Prostate gland (tissue), 2 donors: Measurements from ENCODE around the gene KCNQ5. TPM values are rescaled to one million over a fixed set of nuclear protein-coding genes. Genes with fewer than 3 reads are reported as not detected.

Experiments used
- DNase-seq: peaks from one replicate; pipeline ENCODE4 v3.0.0-alpha.2; 2019; ENCODE audit warnings: low spot score
- H3K27ac ChIP-seq, 2 donors: fragments of 200-600 bp; sonication (generic); 2 replicates each; pipeline ENCODE4 v1.5.1; 2017 to 2019
- H3K27me3 ChIP-seq: fragments of 200-600 bp; sonication (generic); replicated peaks from 2 replicates; pipeline ENCODE4 v1.5.1; 2019; ENCODE audit not compliant: insufficient read depth
- H3K36me3 ChIP-seq, 2 donors: fragments of 200-600 bp; sonication (generic); 1 replicate in 1 of 2; 2 replicates in 1 of 2; pipeline versions ENCODE4 v1.5.1 to v1.8.1; 2017 to 2019
- H3K4me1 ChIP-seq: fragments of 200-600 bp; sonication (generic); replicated peaks from 2 replicates; pipeline ENCODE4 v1.5.1; 2019
- H3K4me3 ChIP-seq, 2 donors: fragments of 200-600 bp; sonication (generic); 2 replicates each; pipeline ENCODE4 v1.5.1; 2017 to 2019
- H3K9me3 ChIP-seq: fragments of 200-600 bp; sonication (generic); 2 replicates; pipeline ENCODE4 v1.5.1; 2017
- POLR2A ChIP-seq: fragments of 450-650 bp; IDR thresholded peaks from one replicate; pipeline ENCODE4 v1.6.1; 2016; ENCODE audit warnings: antibody characterized with exemption, mild to moderate bottlenecking
- POLR2AphosphoS5 ChIP-seq: sonication (generic); formaldehyde crosslinking; IDR thresholded peaks from one replicate; pipeline ENCODE4 v1.6.1; 2017; ENCODE audit warnings: antibody characterized with exemption
- WGBS: methylation state at CpG from one replicate; pipeline ENCODE4 v1.1.5; 2018; 5-methylcytosine and 5-hydroxymethylcytosine counted together
- intact Hi-C: fragments of 100-400 bp; cut with DNase I; formaldehyde crosslinking; loops from one replicate; pipeline ENCODE4 v1.14.2; 2022
- total RNA-seq, 2 donors: library from RNA; depleted of rRNA; stranded (reverse); fragments of >200 nt; gene quantifications; one replicate each; pipeline ENCODE4 v1.1.0, GENCODE V29; 2016
- TF ChIP-seq, protein P1 (sequence below), 4 experiments: fragments of 200-600 bp in 2 of 4; fragments of 450-650 bp in 2 of 4; sonication (generic) in 2 of 4; IDR thresholded peaks; 1 replicate in 3 of 4; 2 replicates in 1 of 4; pipeline ENCODE4 v1.5.1; 2016 to 2019; ENCODE audit warnings: antibody characterized with exemption in 4 of 4, mild to moderate bottlenecking in 2 of 4, moderate library complexity in 2 of 4

The KCNQ5 gene
- total RNA-seq, 2 donors from 2014 or later: 3.6 to 4.1 TPM

DNA sequence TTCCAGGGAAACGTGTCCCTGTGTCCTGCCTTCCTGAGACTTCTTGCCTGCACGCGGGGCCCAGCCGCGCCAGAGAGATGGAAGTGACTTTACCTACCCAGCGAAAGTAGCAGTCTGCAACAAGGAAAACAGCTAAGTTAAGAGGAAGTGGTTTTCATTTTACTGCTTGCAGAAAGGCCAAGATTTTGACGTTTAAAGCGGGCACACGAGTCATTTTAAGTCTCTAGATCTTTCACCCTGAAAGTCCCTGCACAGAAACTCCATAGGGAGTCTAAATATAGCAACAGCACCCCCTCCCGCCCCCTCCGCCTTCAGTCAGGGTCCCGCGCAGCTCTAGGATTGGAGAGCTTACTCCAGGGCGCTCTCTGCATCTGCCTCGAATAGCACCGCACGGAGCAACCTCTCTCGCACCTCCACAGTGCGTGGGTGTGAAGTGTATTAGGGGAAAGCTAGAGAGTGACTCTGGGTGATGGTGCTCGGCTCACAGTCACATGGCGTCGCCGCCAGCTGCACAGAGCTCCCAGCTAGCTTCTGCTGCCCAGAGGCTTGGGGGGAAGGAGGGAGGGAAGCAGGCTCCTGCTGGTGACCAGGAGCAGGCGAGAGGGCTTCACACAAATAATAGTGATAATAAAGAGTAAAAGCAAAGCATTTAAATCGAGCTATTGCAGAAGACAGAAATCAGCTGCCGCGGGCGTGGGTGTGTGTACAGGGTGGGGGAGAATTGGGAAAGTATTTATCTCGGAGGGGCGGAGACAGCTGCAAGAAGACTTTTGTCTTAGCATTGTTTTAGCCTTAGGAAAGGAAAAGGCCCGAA is 1.8 kb upstream of the KCNQ5 start:
- no peak for DNase-seq
- 44% methylated on average over 31 of the region's 31 CpGs for WGBS
- no peaks in the 10 kb centered on the region for H3K36me3 ChIP-seq
- intact Hi-C loops: loop anchor here (2.0 to 5.0 kb wide), 2 partner anchors 511 to 562 kb away; no protein-coding TSS in a partner anchor
- H3K27ac ChIP-seq: no peak overlapping the region
- no peaks in the 10 kb centered on the region for H3K27me3 ChIP-seq
- H3K9me3 ChIP-seq: no peaks in the 10 kb centered on the region
- H3K4me1 ChIP-seq: peaks cover 6% of the 10 kb centered on the region
- TF ChIP-seq, protein P1, sequence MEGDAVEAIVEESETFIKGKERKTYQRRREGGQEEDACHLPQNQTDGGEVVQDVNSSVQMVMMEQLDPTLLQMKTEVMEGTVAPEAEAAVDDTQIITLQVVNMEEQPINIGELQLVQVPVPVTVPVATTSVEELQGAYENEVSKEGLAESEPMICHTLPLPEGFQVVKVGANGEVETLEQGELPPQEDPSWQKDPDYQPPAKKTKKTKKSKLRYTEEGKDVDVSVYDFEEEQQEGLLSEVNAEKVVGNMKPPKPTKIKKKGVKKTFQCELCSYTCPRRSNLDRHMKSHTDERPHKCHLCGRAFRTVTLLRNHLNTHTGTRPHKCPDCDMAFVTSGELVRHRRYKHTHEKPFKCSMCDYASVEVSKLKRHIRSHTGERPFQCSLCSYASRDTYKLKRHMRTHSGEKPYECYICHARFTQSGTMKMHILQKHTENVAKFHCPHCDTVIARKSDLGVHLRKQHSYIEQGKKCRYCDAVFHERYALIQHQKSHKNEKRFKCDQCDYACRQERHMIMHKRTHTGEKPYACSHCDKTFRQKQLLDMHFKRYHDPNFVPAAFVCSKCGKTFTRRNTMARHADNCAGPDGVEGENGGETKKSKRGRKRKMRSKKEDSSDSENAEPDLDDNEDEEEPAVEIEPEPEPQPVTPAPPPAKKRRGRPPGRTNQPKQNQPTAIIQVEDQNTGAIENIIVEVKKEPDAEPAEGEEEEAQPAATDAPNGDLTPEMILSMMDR (IDR thresholded peaks at IDR 0.05): no peak
- TF ChIP-seq POLR2A (no peak), POLR2AphosphoS5 (no peak)
- H3K4me3 ChIP-seq: no peak overlapping the region

DNA sequence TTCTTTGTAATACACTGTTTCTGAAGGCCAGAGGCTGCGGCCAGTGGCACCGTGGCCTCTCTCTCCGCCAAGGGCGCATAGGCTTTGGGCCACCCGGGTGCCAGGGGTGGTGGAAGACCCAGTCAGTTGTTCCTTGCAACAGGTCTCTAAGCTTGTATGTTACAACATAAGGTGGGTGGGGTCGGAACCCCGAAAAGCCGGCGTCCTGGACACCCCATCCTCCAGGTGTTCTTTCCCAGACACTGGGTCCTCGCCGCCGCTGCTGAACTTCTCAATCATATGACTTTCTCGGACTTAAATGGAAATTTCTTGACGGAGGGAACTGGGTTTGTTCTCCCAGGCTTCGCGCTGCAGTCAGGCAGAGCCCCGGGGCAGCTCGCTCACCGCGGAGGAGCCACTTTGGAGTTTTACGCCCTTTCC is 983 bp upstream of the KCNQ5 start:
- WGBS: 31% methylated on average over 21 of the region's 21 CpGs
- no peaks in the 10 kb centered on the region for H3K9me3 ChIP-seq
- TF ChIP-seq POLR2A (no peak), POLR2AphosphoS5 (no peak)
- TF ChIP-seq, protein P1 (IDR thresholded peaks at IDR 0.05): no peak
- intact Hi-C loops: loop anchor here (2.0 kb wide), 1 partner anchor 510 kb away; no protein-coding TSS in a partner anchor
- no peaks in the 10 kb centered on the region for H3K36me3 ChIP-seq
- peaks cover 6% of the 10 kb centered on the region for H3K4me1 ChIP-seq
- peak overlapping the region; percentile 41 to 43 for H3K4me3 ChIP-seq
- H3K27ac ChIP-seq: no peak overlapping the region
- H3K27me3 ChIP-seq: no peaks in the 10 kb centered on the region
- DNase-seq: no peak

DNA sequence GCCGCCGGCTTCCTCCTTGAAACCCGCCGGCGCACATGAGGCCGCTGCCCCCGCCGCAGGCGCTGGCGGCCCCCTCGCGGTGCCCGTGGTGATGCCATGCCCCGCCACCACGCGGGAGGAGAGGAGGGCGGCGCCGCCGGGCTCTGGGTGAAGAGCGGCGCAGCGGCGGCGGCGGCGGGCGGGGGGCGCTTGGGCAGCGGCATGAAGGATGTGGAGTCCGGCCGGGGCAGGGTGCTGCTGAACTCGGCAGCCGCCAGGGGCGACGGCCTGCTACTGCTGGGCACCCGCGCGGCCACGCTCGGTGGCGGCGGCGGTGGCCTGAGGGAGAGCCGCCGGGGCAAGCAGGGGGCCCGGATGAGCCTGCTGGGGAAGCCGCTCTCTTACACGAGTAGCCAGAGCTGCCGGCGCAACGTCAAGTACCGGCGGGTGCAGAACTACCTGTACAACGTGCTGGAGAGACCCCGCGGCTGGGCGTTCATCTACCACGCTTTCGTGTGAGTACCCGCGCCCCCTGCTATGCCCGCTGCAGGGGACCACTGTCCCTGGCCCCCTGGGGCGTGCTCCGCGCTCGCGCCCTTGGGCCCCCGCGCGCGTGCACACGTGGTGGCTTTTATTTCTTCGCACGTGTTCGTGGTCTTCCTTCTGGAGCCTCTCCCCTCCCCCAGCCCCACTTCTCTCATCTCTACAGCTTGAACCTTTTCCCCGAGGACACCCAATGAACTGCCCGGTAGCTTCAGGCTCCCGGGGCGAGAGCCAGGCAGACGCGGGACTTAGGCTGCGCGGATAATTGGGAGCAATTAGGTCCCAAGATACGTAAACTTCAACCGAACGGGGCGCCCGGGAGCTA is 453 bp downstream of the KCNQ5 start:
- TF ChIP-seq, protein P1 (IDR thresholded peaks at IDR 0.05): peak in 1 of 4 experiments; percentile 31
- no peak for TF ChIP-seq POLR2AphosphoS5
- WGBS: under 1% methylated on average over 85 of the region's 89 CpGs

DNA sequence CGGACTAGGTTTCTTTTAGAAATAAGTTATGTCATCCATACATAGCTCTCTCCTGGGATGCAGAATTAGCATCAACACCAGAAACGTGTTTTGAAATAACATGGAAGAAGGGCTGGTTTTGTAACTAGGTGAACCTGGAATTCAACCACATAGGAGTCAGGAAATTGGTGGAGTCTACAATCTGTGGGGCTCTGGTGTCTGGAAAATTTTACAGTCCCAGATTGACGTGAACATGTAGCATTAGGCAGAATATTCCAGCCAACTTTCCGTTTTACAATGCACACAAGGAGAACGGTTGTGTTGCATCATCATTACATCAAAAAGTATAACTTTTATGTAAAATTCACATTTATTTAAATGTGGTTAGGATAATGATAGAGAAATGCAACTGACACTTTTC is 1.9 kb downstream of the KCNQ5 start:
- Histone ChIP-seq H3K4me3 (no peak overlapping the region), H3K9me3 (no peaks in the 10 kb centered on the region), H3K27me3 (no peaks in the 10 kb centered on the region), H3K27ac (no peak overlapping the region), H3K4me1 (peaks cover 6% of the 10 kb centered on the region), H3K36me3 (no peaks in the 10 kb centered on the region)
- TF ChIP-seq, protein P1 (IDR thresholded peaks at IDR 0.05): no peak
- TF ChIP-seq POLR2AphosphoS5 (no peak), POLR2A (no peak)
- no peak for DNase-seq
- intact Hi-C loops: no loop called here
- WGBS: 51% methylated on average over 5 of the region's 5 CpGs

More for the DNA sequence above, 453 bp downstream of the KCNQ5 start:
- H3K36me3 ChIP-seq: no peaks in the 10 kb centered on the region
- peak; percentile 12 for DNase-seq
- peaks cover 6% of the 10 kb centered on the region for H3K4me1 ChIP-seq
- no peaks in the 10 kb centered on the region for H3K27me3 ChIP-seq
- no peaks in the 10 kb centered on the region for H3K9me3 ChIP-seq
- intact Hi-C loops: no loop called here
- H3K27ac ChIP-seq: no peak overlapping the region
- H3K4me3 ChIP-seq: peak overlapping the region; percentile 41 to 43
